ENCODE data around the gene SNX10. TPM values are rescaled to one million over a fixed set of nuclear protein-coding genes. Genes with fewer than 3 reads are reported as not detected.
A peak's percentile ranks its signal among the peaks of the same experiment; 100 is the strongest.

Gene SNX10
- total RNA-seq, 1 donor from 2014 or later = 59.3 TPM

DNA sequence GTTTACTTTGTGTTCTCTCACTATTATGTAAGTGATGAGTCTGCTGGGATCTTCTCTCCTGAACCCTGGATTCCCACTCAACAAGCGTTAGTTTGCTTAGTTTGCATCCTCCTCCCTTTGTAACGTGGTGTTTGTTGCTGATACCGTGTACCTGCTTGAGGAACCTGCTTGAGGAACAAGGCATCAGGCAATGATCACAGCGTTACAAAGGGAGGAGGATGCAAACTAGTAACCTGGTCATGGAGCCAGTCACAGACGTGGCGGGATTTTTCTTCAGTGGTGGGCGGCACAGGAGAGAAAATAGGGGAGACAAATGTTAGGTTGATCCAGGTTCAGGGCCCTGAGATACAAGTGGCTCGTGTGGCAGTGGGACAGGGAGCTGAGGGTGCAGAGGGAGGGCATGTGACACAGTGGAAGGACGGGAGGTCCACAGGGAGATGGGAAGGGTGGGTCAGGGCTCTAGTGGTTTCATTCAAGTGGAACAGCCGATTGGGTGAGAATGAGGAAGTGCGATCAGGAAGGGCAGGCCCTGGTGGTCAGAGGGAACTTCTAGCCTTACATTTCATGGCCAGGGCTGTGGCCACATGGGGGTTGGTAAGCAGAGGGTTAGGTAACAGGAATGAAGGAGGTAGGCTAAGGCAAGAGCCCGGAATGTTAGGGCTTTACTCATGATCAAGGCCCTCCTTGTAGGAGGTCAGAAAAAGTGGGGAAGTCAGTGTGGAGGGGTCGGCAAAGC lies 38.0 kb downstream of the SNX10 start:
- Mint-ChIP-seq H3K9me3 (peaks cover 3% of the 10 kb centered on the region), H3K36me3 (ENCODE audit: low read depth) (peaks cover 56% of the 10 kb centered on the region), H3K4me1 (ENCODE audit: low read depth) (peaks cover 23% of the 10 kb centered on the region), H3K27me3 (ENCODE audit: low read depth) (no peaks in the 10 kb centered on the region), H3K27ac (no peak overlapping the region), H3K4me3 (ENCODE audit: low read depth) (no peak overlapping the region)
- intact Hi-C loops (cut with micrococcal nuclease) = no loop called here
- no peak for DNase-seq (ENCODE audit: low spot score)

- H3K36me3 Mint-ChIP-seq (ENCODE audit: low read depth) = peaks cover 60% of the 10 kb centered on the region
- DNase-seq (ENCODE audit: low spot score) = no peak
- no peak overlapping the region for H3K4me3 Mint-ChIP-seq (ENCODE audit: low read depth)
- H3K27me3 Mint-ChIP-seq (ENCODE audit: low read depth) = no peaks in the 10 kb centered on the region
- H3K9me3 Mint-ChIP-seq = peaks cover 3% of the 10 kb centered on the region
- intact Hi-C loops (cut with micrococcal nuclease) = no loop called here
- H3K27ac Mint-ChIP-seq = no peak overlapping the region
- H3K4me1 Mint-ChIP-seq (ENCODE audit: low read depth) = peaks cover 34% of the 10 kb centered on the region
Measured at GRCh38 chr7:26331113-26331512, 39.5 kb downstream of the SNX10 start.

GRCh38 chr7:26331789-26332188 lies 40.1 kb downstream of the SNX10 start:
- DNase-seq (ENCODE audit: low spot score) = no peak
- no peaks in the 10 kb centered on the region for H3K27me3 Mint-ChIP-seq (ENCODE audit: low read depth)
- H3K4me3 Mint-ChIP-seq (ENCODE audit: low read depth) = no peak overlapping the region
- H3K4me1 Mint-ChIP-seq (ENCODE audit: low read depth) = peaks cover 36% of the 10 kb centered on the region
- no peak overlapping the region for H3K27ac Mint-ChIP-seq
- H3K36me3 Mint-ChIP-seq (ENCODE audit: low read depth) = peaks cover 62% of the 10 kb centered on the region
- H3K9me3 Mint-ChIP-seq = peaks cover 3% of the 10 kb centered on the region
- intact Hi-C loops (cut with micrococcal nuclease) = no loop called here

GRCh38 chr7:26332698-26333097 lies 41.0 kb downstream of the SNX10 start:
- intact Hi-C loops (cut with micrococcal nuclease) = no loop called here
- Mint-ChIP-seq H3K9me3 (peaks cover 3% of the 10 kb centered on the region), H3K4me3 (ENCODE audit: low read depth) (no peak overlapping the region), H3K27me3 (ENCODE audit: low read depth) (no peaks in the 10 kb centered on the region), H3K36me3 (ENCODE audit: low read depth) (peaks cover 70% of the 10 kb centered on the region), H3K27ac (no peak overlapping the region), H3K4me1 (ENCODE audit: low read depth) (peaks cover 42% of the 10 kb centered on the region)
- DNase-seq (ENCODE audit: low spot score) = no peak

DNA sequence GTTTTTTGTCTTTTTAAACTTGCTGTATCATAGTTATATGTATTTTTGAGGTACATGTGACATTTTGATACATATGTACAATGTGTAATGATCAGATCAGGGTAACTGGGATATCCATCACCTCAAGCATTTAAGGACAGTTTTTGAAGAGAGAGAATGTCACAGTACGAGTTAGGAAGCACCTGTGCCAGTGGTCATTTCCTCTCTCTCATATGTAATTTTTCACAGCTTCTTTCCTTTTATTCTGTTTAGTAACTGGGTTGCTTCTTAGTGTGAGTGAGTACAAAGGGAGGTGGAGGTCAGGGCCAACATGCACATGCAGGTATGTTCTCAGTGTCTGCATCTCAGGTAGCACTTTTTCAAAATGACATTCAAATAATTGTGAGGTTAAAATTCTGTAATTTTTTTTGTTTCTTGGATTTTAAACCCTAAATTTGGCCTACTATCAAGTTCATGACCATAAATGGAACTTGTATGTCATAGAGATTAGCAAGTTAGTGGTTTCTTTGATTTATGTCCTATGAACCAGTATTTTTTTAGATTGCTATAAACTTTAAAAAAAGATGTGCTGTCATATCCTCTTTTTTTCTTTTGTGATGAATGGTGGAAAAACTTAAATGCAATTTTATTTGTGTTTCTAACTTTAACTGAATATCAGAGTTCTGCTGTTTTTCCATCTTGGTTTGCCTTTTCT lies 42.7 kb downstream of the SNX10 start:
- H3K27me3 Mint-ChIP-seq (ENCODE audit: low read depth) = no peaks in the 10 kb centered on the region
- no peak for DNase-seq (ENCODE audit: low spot score)
- peaks cover 35% of the 10 kb centered on the region for H3K4me1 Mint-ChIP-seq (ENCODE audit: low read depth)
- peaks cover 70% of the 10 kb centered on the region for H3K36me3 Mint-ChIP-seq (ENCODE audit: low read depth)
- H3K27ac Mint-ChIP-seq = peak overlapping the region; percentile 13
- intact Hi-C loops (cut with micrococcal nuclease) = no loop called here
- peaks cover 3% of the 10 kb centered on the region for H3K9me3 Mint-ChIP-seq
- no peak overlapping the region for H3K4me3 Mint-ChIP-seq (ENCODE audit: low read depth)

DNA sequence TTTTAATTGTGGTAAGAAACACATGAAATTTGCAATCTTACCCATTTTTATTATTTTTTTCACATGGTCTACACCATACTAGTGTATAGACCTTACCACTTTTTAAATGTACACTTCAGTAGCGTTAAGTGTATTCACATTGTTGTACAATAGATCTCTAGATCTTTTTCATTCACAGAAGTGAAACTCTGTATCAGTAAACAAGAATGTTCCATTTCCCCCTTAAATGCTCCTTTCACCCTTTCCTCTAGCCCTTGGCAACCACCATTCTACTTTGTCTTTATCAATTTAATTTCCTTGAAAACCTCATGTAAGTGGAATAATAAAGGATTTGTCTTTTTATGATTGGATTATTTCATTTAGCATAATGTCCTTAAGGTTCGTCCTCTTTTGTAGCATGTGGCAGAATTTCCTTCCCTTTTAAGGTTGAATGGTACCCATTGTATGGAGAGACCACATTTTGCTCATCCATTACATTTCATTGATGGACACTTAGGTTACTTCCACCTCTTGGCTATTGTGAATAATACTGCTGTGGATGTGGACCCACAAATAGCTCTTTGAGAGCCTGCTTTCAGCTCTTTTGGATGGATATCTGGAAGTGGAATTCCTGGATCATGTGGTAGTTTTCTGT lies 45.7 kb downstream of the SNX10 start:
- DNase-seq (ENCODE audit: low spot score) = no peak
- Mint-ChIP-seq H3K4me1 (ENCODE audit: low read depth) (peaks cover 39% of the 10 kb centered on the region), H3K36me3 (ENCODE audit: low read depth) (peaks cover 49% of the 10 kb centered on the region), H3K4me3 (ENCODE audit: low read depth) (no peak overlapping the region), H3K9me3 (no peaks in the 10 kb centered on the region), H3K27me3 (ENCODE audit: low read depth) (no peaks in the 10 kb centered on the region), H3K27ac (no peak overlapping the region)
- intact Hi-C loops (cut with micrococcal nuclease) = no loop called here

DNA sequence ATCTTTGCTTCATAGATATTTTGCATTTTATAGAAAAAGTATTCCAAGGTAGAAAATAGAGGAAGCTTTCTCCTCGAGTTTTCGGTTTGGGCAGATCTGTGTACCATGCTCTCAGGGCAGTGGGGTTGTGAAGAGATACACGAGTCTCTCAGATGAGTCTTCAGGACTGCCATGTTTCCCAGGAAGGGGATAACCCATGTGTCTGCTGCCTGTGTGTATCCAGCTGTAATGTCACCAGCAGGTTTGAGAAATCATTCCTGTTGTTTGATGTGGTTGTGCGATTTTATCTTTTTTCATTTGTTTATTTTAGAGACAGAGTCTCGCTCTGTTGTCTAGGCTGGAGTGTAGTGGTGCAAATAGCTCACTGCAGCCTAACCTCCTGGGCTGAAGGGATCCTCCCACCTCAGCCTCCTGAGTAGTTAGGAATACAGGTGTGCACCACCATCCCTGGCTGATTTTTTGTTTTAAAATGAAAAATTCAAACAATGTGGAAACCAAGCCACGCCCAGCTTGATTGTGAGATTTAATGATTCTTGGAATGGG lies 48.9 kb downstream of the SNX10 start:
- DNase-seq (ENCODE audit: low spot score) = no peak
- H3K4me3 Mint-ChIP-seq (ENCODE audit: low read depth) = no peak overlapping the region
- no peaks in the 10 kb centered on the region for H3K27me3 Mint-ChIP-seq (ENCODE audit: low read depth)
- no peak overlapping the region for H3K27ac Mint-ChIP-seq
- H3K36me3 Mint-ChIP-seq (ENCODE audit: low read depth) = peaks cover 43% of the 10 kb centered on the region
- H3K4me1 Mint-ChIP-seq (ENCODE audit: low read depth) = peaks cover 30% of the 10 kb centered on the region
- intact Hi-C loops (cut with micrococcal nuclease) = no loop called here
- H3K9me3 Mint-ChIP-seq = no peaks in the 10 kb centered on the region

GRCh38 chr7:26343320-26343832 lies 51.7 kb downstream of the SNX10 start:
- no peaks in the 10 kb centered on the region for H3K9me3 Mint-ChIP-seq
- no peaks in the 10 kb centered on the region for H3K27me3 Mint-ChIP-seq (ENCODE audit: low read depth)
- H3K4me1 Mint-ChIP-seq (ENCODE audit: low read depth) = peaks cover 25% of the 10 kb centered on the region
- no peak for DNase-seq (ENCODE audit: low spot score)
- peaks cover 50% of the 10 kb centered on the region for H3K36me3 Mint-ChIP-seq (ENCODE audit: low read depth)
- H3K27ac Mint-ChIP-seq = no peak overlapping the region
- no peak overlapping the region for H3K4me3 Mint-ChIP-seq (ENCODE audit: low read depth)
- intact Hi-C loops (cut with micrococcal nuclease) = no loop called here

- Mint-ChIP-seq H3K9me3 (no peaks in the 10 kb centered on the region), H3K27ac (peak overlapping the region; percentile 22), H3K27me3 (ENCODE audit: low read depth) (no peaks in the 10 kb centered on the region), H3K4me1 (ENCODE audit: low read depth) (peaks cover 25% of the 10 kb centered on the region), H3K4me3 (ENCODE audit: low read depth) (no peak overlapping the region), H3K36me3 (ENCODE audit: low read depth) (peaks cover 50% of the 10 kb centered on the region)
- intact Hi-C loops (cut with micrococcal nuclease) = no loop called here
- DNase-seq (ENCODE audit: low spot score) = no peak
Measured at GRCh38 chr7:26343837-26344236, 52.2 kb downstream of the SNX10 start.

- H3K4me3 Mint-ChIP-seq (ENCODE audit: low read depth) = no peak overlapping the region
- peaks cover 52% of the 10 kb centered on the region for H3K36me3 Mint-ChIP-seq (ENCODE audit: low read depth)
- H3K27ac Mint-ChIP-seq = no peak overlapping the region
- H3K9me3 Mint-ChIP-seq = no peaks in the 10 kb centered on the region
- peaks cover 23% of the 10 kb centered on the region for H3K4me1 Mint-ChIP-seq (ENCODE audit: low read depth)
- no peaks in the 10 kb centered on the region for H3K27me3 Mint-ChIP-seq (ENCODE audit: low read depth)
- no peak for DNase-seq (ENCODE audit: low spot score)
- intact Hi-C loops (cut with micrococcal nuclease) = no loop called here
Measured at GRCh38 chr7:26345202-26345601, 53.5 kb downstream of the SNX10 start.

DNA sequence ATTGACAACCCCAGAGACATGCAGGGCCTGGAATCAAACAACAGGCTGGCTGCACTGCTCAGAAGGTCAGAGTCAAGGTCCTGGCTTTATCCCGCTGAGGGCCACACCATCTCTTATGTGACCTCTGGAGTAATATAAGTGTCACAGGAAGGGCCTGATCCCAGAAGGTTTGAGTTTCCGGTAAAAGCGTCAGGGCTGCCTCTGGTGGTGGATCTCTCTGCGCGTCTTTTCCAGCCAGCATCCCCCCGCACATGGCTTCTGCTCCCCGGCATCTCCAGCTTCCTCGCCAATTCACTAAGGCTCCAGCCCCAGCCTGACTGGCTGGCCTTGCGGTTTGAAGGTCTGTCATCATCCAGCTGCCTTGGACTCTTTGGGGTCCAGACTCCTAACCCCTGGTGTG lies 54.2 kb downstream of the SNX10 start:
- intact Hi-C loops (cut with micrococcal nuclease) = no loop called here
- Mint-ChIP-seq H3K27ac (no peak overlapping the region), H3K27me3 (ENCODE audit: low read depth) (no peaks in the 10 kb centered on the region), H3K4me1 (ENCODE audit: low read depth) (peaks cover 18% of the 10 kb centered on the region), H3K4me3 (ENCODE audit: low read depth) (no peak overlapping the region), H3K36me3 (ENCODE audit: low read depth) (peaks cover 52% of the 10 kb centered on the region), H3K9me3 (no peaks in the 10 kb centered on the region)
- DNase-seq (ENCODE audit: low spot score) = no peak

- peaks cover 57% of the 10 kb centered on the region for H3K36me3 Mint-ChIP-seq (ENCODE audit: low read depth)
- no peak overlapping the region for H3K4me3 Mint-ChIP-seq (ENCODE audit: low read depth)
- DNase-seq (ENCODE audit: low spot score) = no peak
- no peaks in the 10 kb centered on the region for H3K9me3 Mint-ChIP-seq
- H3K27ac Mint-ChIP-seq = peak overlapping the region; percentile 52
- intact Hi-C loops (cut with micrococcal nuclease) = no loop called here
- no peaks in the 10 kb centered on the region for H3K27me3 Mint-ChIP-seq (ENCODE audit: low read depth)
- H3K4me1 Mint-ChIP-seq (ENCODE audit: low read depth) = peaks cover 18% of the 10 kb centered on the region
Measured at GRCh38 chr7:26346611-26347203, 55.0 kb downstream of the SNX10 start.

All from activated T-helper 2 cell treated with anti-CD3 and anti-CD28 coated beads, Interferon-gamma antibody, Interleukin-2, Interleukin-4, amounts not matched to agents 10 μg/mL and 5 μg/mL and 100 μg/mL, durations not matched to agents 14 hours and 24 hours and 36 hours (primary cell).